C4-2B (cell line): Measurements from ENCODE around the gene MAGEF1.

Experiments used
- H3K27ac ChIP-seq: fragments of 450-650 bp; 2 replicates; pipeline ENCODE4 v1.5.1; 2017
- ZFX ChIP-seq: fragments of 450-650 bp; IDR thresholded peaks from 2 replicates; pipeline ENCODE4 v1.6.1; 2017
- TF ChIP-seq, protein P1 (sequence below): fragments of 450-650 bp; conservative IDR thresholded peaks from 2 replicates; pipeline ENCODE4 v1.5.1; 2017; ENCODE audit warnings: mild to moderate bottlenecking

The MAGEF1 gene, protein sequence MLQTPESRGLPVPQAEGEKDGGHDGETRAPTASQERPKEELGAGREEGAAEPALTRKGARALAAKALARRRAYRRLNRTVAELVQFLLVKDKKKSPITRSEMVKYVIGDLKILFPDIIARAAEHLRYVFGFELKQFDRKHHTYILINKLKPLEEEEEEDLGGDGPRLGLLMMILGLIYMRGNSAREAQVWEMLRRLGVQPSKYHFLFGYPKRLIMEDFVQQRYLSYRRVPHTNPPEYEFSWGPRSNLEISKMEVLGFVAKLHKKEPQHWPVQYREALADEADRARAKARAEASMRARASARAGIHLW

DNA sequence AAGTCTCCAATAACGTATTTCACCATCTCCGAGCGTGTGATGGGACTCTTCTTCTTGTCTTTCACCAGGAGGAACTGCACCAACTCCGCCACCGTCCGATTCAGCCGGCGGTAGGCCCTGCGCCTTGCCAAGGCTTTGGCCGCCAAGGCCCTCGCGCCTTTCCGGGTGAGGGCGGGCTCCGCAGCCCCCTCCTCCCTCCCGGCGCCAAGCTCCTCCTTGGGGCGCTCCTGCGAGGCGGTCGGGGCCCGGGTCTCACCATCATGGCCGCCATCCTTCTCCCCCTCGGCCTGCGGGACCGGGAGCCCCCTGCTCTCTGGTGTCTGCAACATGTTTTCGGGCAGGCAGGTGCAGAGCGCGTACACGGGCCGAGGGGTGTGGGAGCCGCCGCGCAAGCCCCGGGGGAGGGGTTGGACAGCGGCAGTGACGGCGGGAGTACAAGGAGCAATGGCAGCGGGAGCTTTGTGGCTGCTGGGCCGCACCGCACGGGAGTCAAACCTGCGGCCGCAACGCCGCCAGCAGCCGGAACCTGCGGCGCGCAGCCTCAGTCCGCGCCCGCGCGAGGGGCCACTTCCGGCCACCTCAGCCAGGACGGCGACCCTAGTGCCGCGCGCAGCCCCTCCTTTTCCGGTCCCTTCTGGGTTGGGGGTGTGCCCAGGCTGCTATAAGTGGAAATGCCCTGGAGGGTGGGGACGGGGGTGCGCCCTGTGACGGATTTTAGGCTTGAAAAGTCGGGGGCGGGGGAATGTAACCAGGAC is at the start of gene MAGEF1:
Gene MAGEF1 (minus strand): TSS at position 572 of the 755 bp plus-strand sequence. CDS start 243 bp downstream, at position 329.
- peak within 1 kb of the TSS; percentile 96 for H3K27ac ChIP-seq
- peak; percentile 98 for TF ChIP-seq ZFX
- TF ChIP-seq, protein P1, sequence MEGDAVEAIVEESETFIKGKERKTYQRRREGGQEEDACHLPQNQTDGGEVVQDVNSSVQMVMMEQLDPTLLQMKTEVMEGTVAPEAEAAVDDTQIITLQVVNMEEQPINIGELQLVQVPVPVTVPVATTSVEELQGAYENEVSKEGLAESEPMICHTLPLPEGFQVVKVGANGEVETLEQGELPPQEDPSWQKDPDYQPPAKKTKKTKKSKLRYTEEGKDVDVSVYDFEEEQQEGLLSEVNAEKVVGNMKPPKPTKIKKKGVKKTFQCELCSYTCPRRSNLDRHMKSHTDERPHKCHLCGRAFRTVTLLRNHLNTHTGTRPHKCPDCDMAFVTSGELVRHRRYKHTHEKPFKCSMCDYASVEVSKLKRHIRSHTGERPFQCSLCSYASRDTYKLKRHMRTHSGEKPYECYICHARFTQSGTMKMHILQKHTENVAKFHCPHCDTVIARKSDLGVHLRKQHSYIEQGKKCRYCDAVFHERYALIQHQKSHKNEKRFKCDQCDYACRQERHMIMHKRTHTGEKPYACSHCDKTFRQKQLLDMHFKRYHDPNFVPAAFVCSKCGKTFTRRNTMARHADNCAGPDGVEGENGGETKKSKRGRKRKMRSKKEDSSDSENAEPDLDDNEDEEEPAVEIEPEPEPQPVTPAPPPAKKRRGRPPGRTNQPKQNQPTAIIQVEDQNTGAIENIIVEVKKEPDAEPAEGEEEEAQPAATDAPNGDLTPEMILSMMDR = no peak

DNA sequence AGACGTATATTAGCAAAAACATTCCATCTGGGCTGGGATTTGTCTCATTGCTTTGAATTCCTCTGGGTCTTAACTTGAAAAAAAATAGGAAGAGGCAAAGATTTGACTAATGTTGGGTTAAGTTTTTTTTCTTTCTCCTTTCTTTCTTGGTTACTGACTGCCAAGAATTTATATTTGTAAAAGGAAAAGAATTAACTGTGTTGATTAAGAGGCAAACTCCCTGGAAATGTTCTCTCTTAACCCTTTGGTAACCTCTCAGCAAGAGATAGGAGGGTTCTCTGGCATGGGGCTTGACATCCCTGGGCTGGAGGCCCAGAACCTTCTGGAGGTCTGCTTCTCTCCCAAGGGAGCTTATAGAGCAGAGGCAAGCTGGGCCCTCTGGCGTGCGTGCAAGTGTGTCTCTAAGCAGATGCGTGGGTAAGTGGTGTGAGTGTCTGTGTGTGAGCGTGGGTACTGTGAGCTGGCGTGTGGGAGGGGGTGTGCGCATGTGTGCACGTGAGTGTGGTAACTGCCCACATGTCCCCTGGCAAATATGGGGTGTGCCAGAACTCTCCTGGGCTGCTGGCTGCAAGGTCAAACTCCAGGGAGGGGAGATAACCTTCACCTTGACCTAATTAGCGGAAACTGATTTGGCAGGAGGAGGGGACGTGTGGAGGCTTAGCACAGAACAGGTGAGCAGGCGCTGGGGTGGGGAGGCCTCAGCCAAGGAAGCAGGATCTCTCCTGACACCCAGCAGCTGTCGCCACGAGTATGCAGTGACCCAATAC is 49.4 kb upstream of the MAGEF1 start:
- TF ChIP-seq, protein P1 = no peak
- no peak for TF ChIP-seq ZFX
- H3K27ac ChIP-seq = no peak overlapping the region

DNA sequence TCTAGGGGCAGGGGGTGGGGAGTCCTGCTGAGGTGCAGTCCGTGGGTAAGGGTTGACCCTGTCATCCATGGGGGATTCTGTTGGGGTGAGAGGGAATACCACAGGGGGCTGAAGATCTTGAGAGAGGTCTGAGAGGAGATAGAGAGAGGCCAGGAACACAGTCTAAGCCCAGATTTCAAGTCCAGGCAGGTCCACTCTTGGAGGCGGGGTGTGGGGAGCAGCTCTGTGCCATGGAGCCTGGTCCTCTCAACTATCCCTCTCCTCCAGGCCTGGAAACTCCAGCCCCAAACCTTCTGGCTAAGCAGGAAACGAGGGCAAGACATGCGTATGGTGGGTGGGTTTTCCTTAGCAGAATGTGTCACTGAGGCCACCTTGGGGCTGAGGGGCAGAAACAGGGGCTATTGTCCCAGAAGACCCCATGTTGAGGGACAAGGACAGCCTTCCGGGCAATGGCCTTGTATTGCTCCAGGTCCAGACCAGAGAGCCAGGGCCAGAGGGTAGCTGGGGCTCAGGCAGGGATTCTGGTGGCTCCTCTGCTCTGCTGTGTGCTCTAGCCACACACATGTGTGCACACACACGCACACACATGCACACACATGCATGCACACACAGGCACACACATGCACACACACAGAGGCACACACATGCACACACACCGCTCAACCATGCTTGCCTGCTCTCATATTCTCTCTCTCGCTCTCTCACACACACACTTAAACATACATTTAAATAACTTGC is 48.6 kb upstream of the MAGEF1 start:
- no peak overlapping the region for H3K27ac ChIP-seq
- TF ChIP-seq, protein P1 = no peak
- no peak for TF ChIP-seq ZFX

DNA sequence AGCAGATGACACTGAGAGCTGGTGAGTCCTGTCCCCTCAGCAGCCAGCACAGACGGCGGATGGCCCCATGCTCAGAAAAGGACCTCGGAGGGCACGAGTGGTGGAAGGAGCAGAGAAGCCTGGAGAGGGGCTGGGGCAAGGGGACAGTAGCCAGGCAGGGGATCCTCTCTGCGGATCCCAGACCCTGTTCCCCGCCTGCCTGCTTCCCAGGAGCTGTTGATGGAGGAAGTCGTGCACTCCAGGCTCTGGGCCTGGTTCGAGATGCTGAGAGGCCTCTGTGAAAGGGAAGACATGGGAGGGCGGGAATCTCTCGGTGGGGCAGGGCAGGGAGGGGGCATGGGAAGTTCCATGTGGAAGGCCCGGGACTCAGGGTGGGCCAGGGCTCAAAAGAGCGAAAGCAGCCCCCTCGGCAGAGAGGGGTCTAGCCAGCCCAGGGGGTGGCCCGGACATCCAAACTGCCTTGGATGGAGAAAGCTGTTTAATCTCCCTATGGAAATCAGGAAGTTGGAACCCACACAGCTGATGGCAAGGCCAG is 47.9 kb upstream of the MAGEF1 start:
- H3K27ac ChIP-seq = no peak overlapping the region
- TF ChIP-seq, protein P1 = no peak
- TF ChIP-seq ZFX = no peak

DNA sequence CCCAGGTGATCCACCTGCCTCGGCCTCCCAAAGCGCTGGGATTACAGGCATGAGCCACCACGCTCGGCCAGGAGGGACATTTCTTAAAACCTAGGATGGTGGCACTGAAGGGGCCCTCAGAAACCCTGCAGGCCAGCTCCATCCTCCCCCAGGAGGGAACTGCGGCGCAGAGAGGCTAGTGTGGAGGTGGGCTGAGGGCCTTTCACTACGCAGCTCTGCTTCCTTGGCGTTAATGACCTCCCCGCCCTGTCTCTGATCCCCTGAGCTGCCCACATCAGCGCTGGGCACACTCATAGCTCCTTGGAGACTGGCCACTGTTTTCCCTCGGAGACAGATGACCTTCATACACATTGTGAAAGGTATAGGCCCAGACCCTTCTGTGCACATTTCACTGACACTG is 46.2 kb upstream of the MAGEF1 start:
- no peak for TF ChIP-seq ZFX
- TF ChIP-seq, protein P1 = no peak
- no peak overlapping the region for H3K27ac ChIP-seq

DNA sequence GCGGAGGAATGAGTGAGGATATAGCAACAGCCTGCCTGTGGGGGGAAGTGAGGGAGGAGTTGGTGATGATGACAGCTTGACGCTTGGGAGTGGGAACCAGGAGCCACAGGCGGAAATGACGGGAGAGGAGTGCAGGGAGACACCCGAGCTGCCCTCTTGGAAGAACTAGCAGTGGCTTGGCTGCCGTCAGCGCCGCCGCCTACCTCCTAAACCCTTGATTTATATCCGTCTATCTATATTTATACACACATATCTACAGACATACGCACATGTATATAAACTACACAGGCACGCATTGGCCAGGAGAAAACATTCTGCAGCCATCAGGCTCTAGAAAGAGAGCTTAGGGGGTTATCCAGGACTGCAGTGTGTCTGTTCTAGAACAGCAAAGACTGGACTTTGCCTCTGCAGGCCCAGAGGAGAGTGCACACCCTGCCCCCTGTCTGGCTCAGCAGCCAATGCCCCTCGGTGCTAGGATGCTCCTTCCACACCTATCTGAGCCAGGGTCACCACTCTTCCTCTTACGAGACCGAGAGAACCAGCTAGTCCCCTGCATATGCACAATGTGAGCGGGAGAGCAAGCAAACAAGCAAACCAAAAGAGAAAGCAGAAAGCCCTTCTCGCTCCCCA is 45.3 kb upstream of the MAGEF1 start:
- TF ChIP-seq ZFX = no peak
- TF ChIP-seq, protein P1 = no peak
- H3K27ac ChIP-seq = no peak overlapping the region
